NCI-H1694 treated with DMSO at 0.1 percent for 48 hours (cell line): ENCODE measurements around the gene GOLGA3.
"Not testable (repeated sequence)": the region's sequence is repeated elsewhere in the genome, so short reads cannot be mapped to it uniquely, and the experiment has no call there.

Source experiments
- DNase-seq: peaks from one replicate; lab custom pipeline; 2025; lab: John Stamatoyannopoulos, UW

Gene GOLGA3

GRCh38 chr12:132812631-132813305, 15.9 kb downstream of the GOLGA3 start:
- DNase-seq, result no peak

DNA sequence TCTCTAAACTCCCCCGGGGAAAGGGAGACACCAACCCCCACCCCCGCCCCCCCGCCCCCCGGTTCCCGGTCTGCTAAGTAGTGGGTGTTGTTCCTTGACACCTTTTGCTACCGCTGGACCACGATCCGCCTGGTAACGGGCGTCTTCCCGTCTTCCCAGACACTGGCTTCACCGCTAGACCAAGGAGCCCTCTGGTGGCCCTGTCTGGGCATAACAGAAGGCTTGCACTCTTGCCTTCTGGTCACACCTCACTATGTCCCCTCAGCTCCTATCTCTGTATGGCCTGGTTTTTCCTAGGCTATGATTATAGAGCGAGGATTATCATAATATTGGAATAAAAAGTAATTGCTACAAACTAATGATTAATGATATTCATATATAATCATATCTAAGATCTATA, 19.3 kb downstream of the GOLGA3 start:
- not testable (repeated sequence) for DNase-seq

- no peak for DNase-seq
These were observed 21.2 kb downstream of the GOLGA3 start for GRCh38 chr12:132807295-132808092.

DNA sequence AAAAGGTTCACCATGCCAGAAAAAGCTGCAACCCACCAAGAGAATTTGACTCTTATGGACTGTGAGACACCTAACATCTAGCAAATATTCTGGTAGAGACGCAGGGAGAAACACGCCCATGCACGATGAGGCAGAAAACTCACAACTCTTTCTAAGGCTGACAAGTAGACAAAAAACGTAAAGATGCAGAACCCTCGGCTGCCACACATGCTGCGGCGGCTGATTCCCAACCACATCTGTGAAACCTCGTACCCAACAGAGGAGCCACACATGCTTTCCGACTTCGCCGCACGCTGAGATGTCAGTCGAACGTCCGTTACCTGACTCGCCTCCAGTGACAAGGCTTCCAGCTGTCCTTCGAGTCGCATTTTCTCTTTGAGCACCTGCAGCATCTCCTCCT, 21.8 kb downstream of the GOLGA3 start:
- no peak for DNase-seq

GRCh38 chr12:132804426-132804861, 24.2 kb downstream of the GOLGA3 start:
- no peak for DNase-seq

DNA sequence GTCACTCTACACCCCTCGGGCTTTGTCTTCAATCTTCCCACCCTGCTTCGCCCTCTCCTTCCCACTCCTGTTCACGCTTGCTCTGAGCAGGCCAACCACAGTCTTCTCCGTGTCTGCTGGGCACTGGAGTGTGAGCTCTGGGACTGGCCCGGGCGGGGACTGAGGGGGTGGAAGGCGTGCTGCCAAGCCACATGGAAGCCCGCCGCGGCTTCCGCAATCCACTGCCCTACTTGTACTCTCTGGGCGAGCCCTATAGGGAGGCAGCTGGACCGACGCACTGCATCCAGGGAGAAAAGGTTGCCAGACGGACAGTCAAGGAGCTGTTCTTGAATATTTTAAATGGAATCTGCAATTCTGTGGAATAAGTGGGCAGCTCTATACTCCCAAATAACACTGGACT, 24.8 kb downstream of the GOLGA3 start:
- DNase-seq, result no peak

GRCh38 chr12:132803125-132803524, 25.5 kb downstream of the GOLGA3 start:
- no peak for DNase-seq

DNA sequence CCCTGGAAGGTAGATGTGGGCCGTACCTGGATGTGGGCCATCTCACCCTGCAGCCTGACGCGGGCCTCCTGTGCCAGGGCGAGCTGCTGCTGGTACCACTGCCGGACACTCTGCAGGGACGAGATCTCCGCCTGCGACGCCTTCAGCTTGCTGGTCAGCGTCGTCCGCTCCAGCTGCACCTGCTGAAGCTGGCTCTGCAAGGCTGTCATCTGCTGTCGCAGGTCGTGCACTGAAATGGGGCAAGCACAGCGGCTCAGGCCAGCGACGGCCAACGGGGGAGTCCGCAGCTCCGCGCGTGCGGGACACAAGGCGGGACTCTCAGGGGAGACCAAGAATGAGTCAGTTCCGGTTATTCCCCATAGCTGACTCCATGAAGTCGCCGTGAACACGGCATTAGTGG, 26.9 kb downstream of the GOLGA3 start:
- no peak for DNase-seq

DNA sequence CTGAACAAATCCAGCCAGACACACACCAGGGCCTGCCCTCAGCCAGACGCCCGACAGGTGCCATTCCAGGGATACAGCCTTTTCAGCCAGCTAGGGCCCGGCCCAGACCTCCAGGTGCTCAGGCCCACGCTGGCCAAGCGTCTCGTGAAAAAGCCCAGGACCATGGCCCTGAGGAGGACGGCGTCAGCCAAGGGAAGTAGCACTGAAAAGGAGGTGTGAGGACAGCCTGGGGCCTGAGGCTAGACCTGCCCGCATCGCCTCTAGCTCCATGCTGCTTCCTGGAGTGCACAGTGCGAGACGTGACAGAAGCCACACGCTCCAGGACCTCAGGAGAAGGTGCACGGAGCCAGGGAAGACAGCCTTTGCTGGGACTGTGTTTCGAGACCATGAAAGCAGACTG, 29.8 kb downstream of the GOLGA3 start:
- no peak for DNase-seq

DNA sequence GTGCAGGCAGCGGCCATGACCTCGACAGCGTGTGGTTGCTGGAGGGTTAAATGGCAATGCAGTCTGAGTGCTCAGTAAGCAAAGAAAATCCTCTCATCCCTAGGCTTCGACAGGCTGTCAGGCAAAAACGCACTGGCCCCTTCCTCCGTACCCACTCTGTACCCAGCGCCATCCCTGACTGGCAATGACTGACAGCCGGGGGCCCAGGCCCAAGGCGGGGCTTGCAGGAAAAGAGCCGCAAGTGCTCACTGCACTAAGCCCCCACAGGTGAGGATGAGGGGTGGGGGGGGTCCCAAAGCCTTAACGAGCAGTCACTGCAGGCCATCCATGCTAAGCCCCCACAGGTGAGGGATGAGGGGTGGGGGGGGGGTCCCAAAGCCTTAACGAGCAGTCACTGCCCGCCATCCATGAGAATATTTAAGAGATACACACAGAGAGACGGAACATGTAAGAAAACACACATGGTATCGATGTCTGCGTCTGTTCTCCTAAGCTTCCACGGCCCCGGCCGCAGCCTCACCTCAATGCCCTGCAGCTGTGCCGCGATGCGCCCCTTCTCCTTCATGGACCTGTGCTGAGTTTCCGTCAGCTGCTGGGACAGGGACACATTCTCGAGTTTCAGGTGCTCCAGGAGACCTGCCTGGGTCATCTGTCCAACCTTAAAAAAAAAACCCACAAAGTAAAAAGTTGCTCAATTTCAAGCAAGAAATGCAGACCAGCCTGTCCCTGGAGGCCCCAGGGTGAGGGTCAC, 30.7 kb downstream of the GOLGA3 start:
- no peak for DNase-seq

GRCh38 chr12:132795847-132796246, 32.8 kb downstream of the GOLGA3 start:
- DNase-seq, result no peak

DNA sequence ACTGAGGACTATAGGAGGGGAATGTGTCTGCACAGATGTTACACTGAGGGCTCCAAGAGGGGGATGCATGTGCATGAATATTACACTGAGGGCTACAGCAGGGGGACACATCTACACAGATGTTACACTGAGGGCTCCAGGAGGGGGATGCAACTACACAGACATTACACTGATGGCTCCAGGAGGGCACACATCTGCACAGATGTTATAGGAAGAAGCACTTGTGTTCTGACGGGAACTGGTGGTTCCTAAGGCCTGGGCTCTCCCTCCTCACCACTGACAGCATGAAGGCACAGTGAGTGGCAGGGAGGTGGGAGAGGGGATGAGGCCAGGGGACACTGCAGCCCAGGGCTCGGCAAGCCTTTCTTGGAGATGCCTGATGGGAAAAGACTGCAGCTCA, 36.7 kb downstream of the GOLGA3 start:
- not testable (repeated sequence) for DNase-seq

- DNase-seq, result no peak
These were observed 39.6 kb downstream of the GOLGA3 start for GRCh38 chr12:132789099-132789471.

GRCh38 chr12:132788375-132789098, 40.1 kb downstream of the GOLGA3 start:
- no peak for DNase-seq

DNA sequence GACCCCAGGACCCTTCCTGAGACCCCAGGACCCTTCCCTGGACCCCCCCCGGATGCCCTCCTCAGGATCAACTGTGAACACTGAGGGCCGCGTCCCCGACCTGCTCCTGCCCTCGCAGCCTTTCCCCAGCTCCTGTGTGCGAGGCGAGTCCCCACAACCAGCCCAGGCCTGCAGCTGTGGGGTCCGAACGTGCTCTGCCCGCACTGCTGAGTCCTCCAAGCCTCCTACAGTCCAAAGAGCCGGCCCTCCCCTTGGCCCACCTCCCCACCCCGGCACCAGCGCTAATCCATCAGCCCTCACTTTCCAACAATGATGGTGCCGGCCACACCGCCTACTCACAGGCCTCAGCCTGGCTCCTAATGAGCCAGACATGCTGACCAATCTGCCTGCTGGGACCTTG, 40.8 kb downstream of the GOLGA3 start:
- DNase-seq, result no peak

- no peak for DNase-seq
These were observed 42.5 kb downstream of the GOLGA3 start for GRCh38 chr12:132786192-132786591.

GRCh38 chr12:132784580-132784979, 44.1 kb downstream of the GOLGA3 start:
- no peak for DNase-seq

DNA sequence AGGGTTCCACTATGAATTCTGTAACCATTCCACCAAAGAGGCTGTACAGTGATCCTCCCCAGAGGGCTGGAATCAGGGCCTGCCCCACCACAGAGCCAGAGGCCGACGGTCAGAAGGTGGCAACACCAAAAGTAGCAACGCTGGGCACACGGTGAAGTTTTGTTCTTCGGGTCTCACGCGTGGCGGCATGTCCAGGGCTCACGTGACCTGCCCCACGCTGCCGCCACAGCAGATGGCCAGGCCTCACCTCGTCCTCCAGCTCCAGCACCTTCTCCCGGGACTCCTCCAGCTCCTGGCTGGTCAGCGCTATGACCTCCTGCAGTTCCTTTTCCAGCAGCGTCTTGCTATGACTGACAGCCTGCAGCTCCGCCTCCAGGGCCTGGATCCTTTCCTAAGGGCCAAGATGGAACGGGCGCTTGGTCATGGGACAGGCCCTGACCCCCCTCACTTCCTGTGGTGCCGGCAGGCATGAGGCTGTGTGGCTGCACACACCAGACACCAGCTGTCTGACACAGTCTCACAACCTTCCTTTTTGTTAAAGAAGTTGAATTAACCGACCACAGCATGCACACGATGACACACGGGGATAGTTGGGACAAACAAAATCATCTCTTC, 44.6 kb downstream of the GOLGA3 start:
- DNase-seq, result no peak

GRCh38 chr12:132781938-132782337, 46.7 kb downstream of the GOLGA3 start:
- DNase-seq, result no peak

DNA sequence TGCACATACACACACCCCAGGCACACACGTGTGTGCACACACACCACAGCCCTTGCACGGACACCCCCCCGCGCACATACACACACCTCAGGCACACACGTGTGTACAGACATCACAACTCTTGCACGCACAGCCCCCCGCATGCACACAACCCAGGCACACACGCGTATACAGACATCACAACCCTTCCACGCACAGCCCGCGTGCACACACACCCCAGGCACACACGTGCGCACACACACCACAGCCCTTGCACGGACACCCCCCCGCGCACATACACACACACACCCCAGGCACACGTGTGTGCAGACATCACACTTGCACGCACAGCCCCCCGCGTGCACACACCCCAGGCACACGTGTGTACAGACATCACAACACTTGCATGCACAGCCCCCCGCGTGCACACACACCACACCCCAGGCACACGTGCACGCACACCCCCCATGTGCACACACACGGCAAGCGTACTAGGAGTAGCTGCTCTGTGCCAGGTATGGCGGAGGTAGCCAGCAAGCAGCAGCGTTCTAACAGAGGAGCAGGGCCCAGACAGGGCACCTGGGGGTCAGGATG, 48.8 kb downstream of the GOLGA3 start:
- DNase-seq, result no peak

- no peak for DNase-seq
These were observed 51.1 kb downstream of the GOLGA3 start for GRCh38 chr12:132777614-132778013.
